Peyer's patch (tissue), 4 donors: ENCODE results near the gene MCUR1. TPM values are rescaled to one million over a fixed set of nuclear protein-coding genes. Genes with fewer than 3 reads are reported as not detected.
A peak's percentile ranks its signal among the peaks of the same experiment; 100 is the strongest.

Experiments used
- DNase-seq, 3 donors: peaks; one replicate each; pipeline ENCODE4 v3.0.0-alpha.2; 2017 to 2019
- H3K27ac ChIP-seq, 4 donors: fragments of 200-600 bp; sonication (generic); one replicate each; pipeline ENCODE4 v1.5.1; 2016 to 2019
- H3K27me3 ChIP-seq, 2 donors: fragments of 200-600 bp; sonication (generic); one replicate each; pipeline ENCODE4 v1.5.1; 2019
- H3K36me3 ChIP-seq, 3 donors: fragments of 200-600 bp; sonication (generic); one replicate each; pipeline ENCODE4 v1.5.1; 2016 to 2019
- H3K4me1 ChIP-seq, 4 donors: fragments of 200-600 bp; sonication (generic); one replicate each; pipeline ENCODE4 v1.5.1; 2016 to 2019
- H3K4me3 ChIP-seq, 4 donors: fragments of 200-600 bp; sonication (generic); 1 replicate in 3 of 4; 2 replicates in 1 of 4; pipeline ENCODE4 v1.5.1; 2016 to 2019; ENCODE audit warnings: mild to moderate bottlenecking in 1 of 4
- H3K9me3 ChIP-seq, 4 donors: fragments of 200-600 bp; sonication (generic); one replicate each; pipeline ENCODE4 v1.5.1; 2016 to 2019; ENCODE audit warnings: mild to moderate bottlenecking in 1 of 4
- POLR2A ChIP-seq, 2 donors: fragments of 450-650 bp; IDR thresholded peaks; one replicate each; pipeline ENCODE4 v1.5.1; 2017; ENCODE audit warnings: antibody characterized with exemption in 2 of 2, mild to moderate bottlenecking in 2 of 2, moderate library complexity in 2 of 2
- total RNA-seq, 4 donors: library from RNA; depleted of rRNA; stranded (reverse); fragments of >200 nt; gene quantifications; one replicate each; pipeline ENCODE4 v1.1.0, GENCODE V29; 2016
- TF ChIP-seq, protein P1 (sequence below), 6 experiments: fragments of 450-650 bp in 4 of 6; fragments of 200-600 bp in 2 of 6; sonication (generic) in 1 of 6; IDR thresholded peaks; one replicate each; pipeline ENCODE4 v1.5.1; 2017 to 2019; ENCODE audit warnings: antibody characterized with exemption in 6 of 6, mild to moderate bottlenecking in 3 of 6, moderate library complexity in 1 of 6

MCUR1 gene
- total RNA-seq, 4 donors from 2014 or later, result 20.6 to 49.4 (median 33.6) TPM

DNA sequence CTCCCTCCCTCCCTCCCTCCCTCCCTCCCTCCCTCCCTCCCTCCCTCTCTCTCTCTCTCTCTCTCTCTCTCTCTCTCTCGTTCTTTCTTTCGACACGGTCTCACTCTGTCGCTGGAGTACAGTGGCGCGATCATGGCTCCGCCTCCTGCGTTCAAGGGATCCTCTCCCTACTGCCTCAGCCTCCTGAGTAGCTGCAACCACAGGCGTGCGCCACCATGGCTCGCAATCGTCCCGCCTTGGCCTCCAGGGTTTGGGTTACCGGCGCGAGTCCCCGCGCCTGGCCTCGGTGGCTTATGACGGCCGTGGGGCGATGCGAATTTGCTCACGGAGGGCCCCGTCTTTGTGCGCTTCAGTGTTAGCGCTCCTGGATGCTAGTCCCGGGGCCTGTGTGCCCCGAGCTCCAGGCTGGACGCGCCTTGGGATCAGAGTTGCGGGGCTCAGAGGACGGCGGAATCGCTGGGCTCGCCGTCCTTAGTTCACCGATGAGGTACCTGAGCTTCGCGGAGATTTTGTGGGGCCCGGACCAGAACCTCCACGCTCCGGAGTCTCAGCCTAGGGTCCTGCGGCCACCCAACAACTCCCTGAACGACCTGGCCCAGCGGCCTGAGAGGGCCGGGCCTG lies 45.2 kb downstream of the MCUR1 start:
- no peaks in the 10 kb centered on the region for H3K36me3 ChIP-seq
- no peaks in the 10 kb centered on the region for H3K27me3 ChIP-seq
- no peak for DNase-seq
- no peaks in the 10 kb centered on the region for H3K9me3 ChIP-seq
- no peak overlapping the region for H3K4me3 ChIP-seq
- no peak overlapping the region for H3K27ac ChIP-seq
- peaks cover 0 to 8% (median 0%) of the 10 kb centered on the region in 4 donors for H3K4me1 ChIP-seq
- TF ChIP-seq, protein P1, sequence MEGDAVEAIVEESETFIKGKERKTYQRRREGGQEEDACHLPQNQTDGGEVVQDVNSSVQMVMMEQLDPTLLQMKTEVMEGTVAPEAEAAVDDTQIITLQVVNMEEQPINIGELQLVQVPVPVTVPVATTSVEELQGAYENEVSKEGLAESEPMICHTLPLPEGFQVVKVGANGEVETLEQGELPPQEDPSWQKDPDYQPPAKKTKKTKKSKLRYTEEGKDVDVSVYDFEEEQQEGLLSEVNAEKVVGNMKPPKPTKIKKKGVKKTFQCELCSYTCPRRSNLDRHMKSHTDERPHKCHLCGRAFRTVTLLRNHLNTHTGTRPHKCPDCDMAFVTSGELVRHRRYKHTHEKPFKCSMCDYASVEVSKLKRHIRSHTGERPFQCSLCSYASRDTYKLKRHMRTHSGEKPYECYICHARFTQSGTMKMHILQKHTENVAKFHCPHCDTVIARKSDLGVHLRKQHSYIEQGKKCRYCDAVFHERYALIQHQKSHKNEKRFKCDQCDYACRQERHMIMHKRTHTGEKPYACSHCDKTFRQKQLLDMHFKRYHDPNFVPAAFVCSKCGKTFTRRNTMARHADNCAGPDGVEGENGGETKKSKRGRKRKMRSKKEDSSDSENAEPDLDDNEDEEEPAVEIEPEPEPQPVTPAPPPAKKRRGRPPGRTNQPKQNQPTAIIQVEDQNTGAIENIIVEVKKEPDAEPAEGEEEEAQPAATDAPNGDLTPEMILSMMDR (IDR thresholded peaks at IDR 0.05), result no peak
- TF ChIP-seq POLR2A (IDR thresholded peaks at IDR 0.05), result no peak

DNA sequence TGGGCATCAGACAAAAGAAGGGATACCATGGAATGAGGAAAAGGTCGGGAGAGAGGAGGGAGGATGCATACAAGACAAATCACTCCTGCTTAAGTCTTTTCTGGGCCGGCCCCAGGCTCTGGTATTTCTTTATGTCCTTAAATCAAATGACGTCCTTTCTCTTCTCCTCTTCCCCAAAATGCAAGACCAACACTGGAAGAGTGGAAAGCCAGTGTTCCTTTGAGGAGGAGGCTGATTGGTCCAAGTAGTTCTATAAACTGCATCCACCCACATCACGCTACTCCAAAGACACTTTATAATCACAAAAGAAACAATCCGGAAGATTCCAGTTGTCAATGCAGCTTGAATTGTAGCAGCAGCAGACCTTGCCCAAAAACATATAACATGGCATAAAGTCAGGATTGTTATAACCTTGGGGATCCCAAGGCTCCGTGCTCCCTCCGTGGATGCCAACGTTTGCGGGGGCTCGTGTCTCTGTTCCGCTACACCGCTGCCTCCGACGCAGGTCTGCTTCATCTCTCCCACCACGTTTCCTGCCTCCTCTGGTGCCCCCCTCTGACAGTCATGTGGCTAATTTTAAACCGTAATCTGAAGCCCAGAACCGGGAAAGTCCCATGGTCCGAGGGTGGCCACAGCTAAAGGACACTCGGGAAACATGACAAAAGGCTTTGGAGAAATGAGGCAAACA lies 47.1 kb downstream of the MCUR1 start:
- Histone ChIP-seq H3K4me3 (peak overlapping the region in 1 of 4 donors; percentile 37), H3K27ac (peak overlapping the region in 2 of 4 donors; percentile 37 to 47)

DNA sequence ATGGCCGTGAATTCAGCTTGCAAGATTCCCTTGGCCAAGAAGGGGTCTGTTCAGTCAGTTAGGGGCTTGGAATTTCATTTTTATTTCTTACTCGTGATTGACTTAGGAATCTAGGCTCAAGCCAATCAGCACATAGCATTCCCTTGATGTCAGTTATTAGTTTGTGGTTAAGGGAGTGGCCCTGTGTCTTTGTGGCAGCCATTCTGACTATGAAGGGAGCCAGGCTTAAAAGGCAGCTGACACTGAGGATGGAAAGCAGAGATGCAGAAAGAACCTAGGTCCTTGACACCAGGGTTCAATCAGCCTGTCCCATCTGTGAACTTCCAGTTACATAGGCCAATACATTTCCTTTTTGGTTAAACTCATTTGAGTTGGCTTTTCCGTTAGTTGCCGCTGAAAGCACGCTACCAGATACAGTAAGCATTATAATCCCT lies 48.1 kb downstream of the MCUR1 start:
- TF ChIP-seq, protein P1 (IDR thresholded peaks at IDR 0.05), result no peak
- no peak for TF ChIP-seq POLR2A (IDR thresholded peaks at IDR 0.05)
- Histone ChIP-seq H3K27ac (no peak overlapping the region), H3K4me3 (no peak overlapping the region), H3K9me3 (no peaks in the 10 kb centered on the region), H3K36me3 (no peaks in the 10 kb centered on the region), H3K27me3 (no peaks in the 10 kb centered on the region), H3K4me1 (peaks cover 0 to 10% (median 4%) of the 10 kb centered on the region in 4 donors)
- DNase-seq, result no peak

More for the DNA sequence above, 47.1 kb downstream of the MCUR1 start:
- no peaks in the 10 kb centered on the region for H3K9me3 ChIP-seq
- DNase-seq, result peak; percentile 42 to 70 (median 50)
- no peak for TF ChIP-seq POLR2A (IDR thresholded peaks at IDR 0.05)
- TF ChIP-seq, protein P1 (IDR thresholded peaks at IDR 0.05), result peak in 2 of 6 experiments; percentile 6 to 26
- H3K27me3 ChIP-seq, result no peaks in the 10 kb centered on the region
- peaks cover 0 to 10% (median 4%) of the 10 kb centered on the region in 4 donors for H3K4me1 ChIP-seq
- no peaks in the 10 kb centered on the region for H3K36me3 ChIP-seq

DNA sequence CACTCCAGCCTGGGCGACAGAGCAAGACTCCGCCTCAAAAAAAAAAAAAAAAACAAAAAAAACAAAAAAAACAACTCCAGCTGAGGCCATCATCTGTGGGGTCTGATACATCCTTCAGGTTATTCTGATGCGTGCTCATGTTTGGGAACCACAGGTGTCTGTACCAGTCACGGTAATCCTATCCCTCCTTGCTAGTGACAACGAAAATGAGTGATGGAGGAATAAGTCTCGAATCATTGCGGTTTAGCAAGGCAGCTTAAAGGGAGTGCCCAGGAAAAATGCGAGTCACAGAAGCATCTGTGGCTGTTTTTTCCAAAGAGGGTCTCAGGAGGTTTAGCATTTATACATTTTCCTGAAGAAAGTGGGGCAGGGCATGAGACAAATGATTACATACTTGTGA lies 48.8 kb downstream of the MCUR1 start:
- Histone ChIP-seq H3K4me1 (peaks cover 0 to 10% (median 4%) of the 10 kb centered on the region in 4 donors), H3K36me3 (no peaks in the 10 kb centered on the region), H3K27ac (no peak overlapping the region), H3K4me3 (no peak overlapping the region), H3K27me3 (no peaks in the 10 kb centered on the region), H3K9me3 (no peaks in the 10 kb centered on the region)
- no peak for DNase-seq
- TF ChIP-seq POLR2A (IDR thresholded peaks at IDR 0.05), result no peak
- TF ChIP-seq, protein P1 (IDR thresholded peaks at IDR 0.05), result no peak

DNA sequence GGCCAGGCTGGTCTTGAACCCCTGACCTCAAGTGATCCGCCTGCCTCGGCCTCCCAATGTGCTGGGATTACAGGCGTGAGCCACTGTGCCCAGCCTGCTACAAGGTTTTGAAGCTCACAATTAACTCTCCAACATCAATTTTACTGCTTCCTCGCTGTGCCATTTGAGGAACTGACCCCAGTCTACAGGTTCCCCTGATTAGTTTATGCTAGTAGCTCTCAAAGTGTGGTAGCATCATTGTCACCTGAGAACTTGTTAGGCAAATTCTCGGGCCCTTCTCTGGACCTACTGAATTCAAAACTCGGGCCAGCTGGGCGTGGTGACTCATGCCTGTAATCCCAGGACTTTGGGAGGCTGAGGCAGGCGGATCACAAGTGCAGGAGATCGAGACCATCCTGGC lies 49.4 kb downstream of the MCUR1 start:
- H3K27me3 ChIP-seq, result no peaks in the 10 kb centered on the region
- H3K27ac ChIP-seq, result no peak overlapping the region
- peak in 1 of 3 donors; percentile 43 for DNase-seq
- no peak overlapping the region for H3K4me3 ChIP-seq
- no peaks in the 10 kb centered on the region for H3K9me3 ChIP-seq
- peaks cover 0 to 10% (median 4%) of the 10 kb centered on the region in 4 donors for H3K4me1 ChIP-seq
- TF ChIP-seq POLR2A (IDR thresholded peaks at IDR 0.05), result no peak
- H3K36me3 ChIP-seq, result no peaks in the 10 kb centered on the region

DNA sequence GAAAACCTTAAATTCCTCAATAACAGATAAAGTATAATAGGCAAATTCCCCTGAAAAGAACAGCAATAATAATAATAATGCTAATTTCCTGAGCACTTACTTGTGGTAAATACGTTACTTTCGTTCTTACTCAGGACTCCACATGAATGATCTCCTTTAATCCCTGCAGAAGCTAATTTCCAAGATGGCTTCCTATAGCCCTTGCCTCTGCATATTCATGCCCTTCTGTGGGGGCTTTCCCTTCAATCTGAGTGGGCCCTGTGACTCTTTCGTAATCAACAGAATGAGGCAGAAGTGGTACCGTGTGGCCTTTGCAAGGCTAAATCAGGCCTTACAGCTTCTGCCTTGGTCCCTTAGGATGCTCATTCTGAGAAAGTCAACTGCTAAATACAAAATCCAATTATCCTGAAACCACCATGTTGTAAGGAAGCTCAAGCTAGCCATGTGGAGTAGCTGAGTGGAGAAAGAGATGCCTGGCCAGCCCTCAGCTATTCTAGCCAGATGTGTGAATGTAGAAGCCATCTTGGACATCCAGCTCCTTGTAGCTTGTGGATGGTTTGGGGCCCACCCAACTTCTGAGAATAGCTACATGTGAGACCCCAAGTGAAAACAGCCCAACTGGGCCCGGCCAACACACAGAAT lies 50.5 kb downstream of the MCUR1 start:
- Histone ChIP-seq H3K36me3 (no peaks in the 10 kb centered on the region), H3K4me3 (no peak overlapping the region), H3K27ac (no peak overlapping the region), H3K4me1 (peaks cover 0 to 10% (median 4%) of the 10 kb centered on the region in 4 donors), H3K9me3 (no peaks in the 10 kb centered on the region), H3K27me3 (no peaks in the 10 kb centered on the region)
- DNase-seq, result no peak
- TF ChIP-seq, protein P1 (IDR thresholded peaks at IDR 0.05), result no peak
- no peak for TF ChIP-seq POLR2A (IDR thresholded peaks at IDR 0.05)
